Mucosa of descending colon (tissue), 3 donors: ENCODE data around the gene POMT1. TPM values are rescaled to one million over a fixed set of nuclear protein-coding genes. Genes with fewer than 3 reads are reported as not detected.

ENCODE experiments used
- ATAC-seq: fragments of 200-7000 bp; cut with Tn5 transposase; one replicate; pipeline ENCODE4 v1.9.1; 2020; ENCODE audit warnings: mild to moderate bottlenecking, moderate library complexity
- DNase-seq, 3 donors: peaks; one replicate each; pipeline ENCODE4 v3.0.0-alpha.2; 2020
- H3K36me3 ChIP-seq: fragments of 200-600 bp; one replicate; pipeline ENCODE4 v1.8.0; 2021; ENCODE audit warnings: low read depth, mild to moderate bottlenecking
- H3K4me1 ChIP-seq: fragments of 200-600 bp; one replicate; pipeline ENCODE4 v1.8.0; 2021; ENCODE audit warnings: low read depth, mild to moderate bottlenecking
- H3K4me3 ChIP-seq: fragments of 200-600 bp; one replicate; pipeline ENCODE4 v1.8.0; 2021; ENCODE audit warnings: mild to moderate bottlenecking
- H3K9me3 ChIP-seq: fragments of 200-600 bp; one replicate; pipeline ENCODE4 v1.8.0; 2021; ENCODE audit warnings: mild to moderate bottlenecking
- CTCF ChIP-seq: fragments of 200-600 bp; IDR thresholded peaks from one replicate; pipeline ENCODE4 v1.8.0; 2022; ENCODE audit warnings: antibody characterized with exemption, mild to moderate bottlenecking
- intact Hi-C, 2 donors: fragments of 100-400 bp; cut with DNase I in 1 of 2; cut with micrococcal nuclease in 1 of 2; formaldehyde crosslinking; loops; one replicate each; pipeline versions ENCODE4 v1.11.0 to v1.11.1; 2022; cut with DNase I, micrococcal nuclease
- total RNA-seq, 3 donors: library from RNA; stranded (reverse); fragmentation: NEBNext Ultra II Directional in 2 of 3; extraction: Animal tissue kit (Norgen Biotek cat#: 25700) in 2 of 3; gene quantifications; one replicate each; pipeline versions ENCODE4 v1.2.1 to v1.2.4, GENCODE V29; 2021 to 2023
- donor health status: DM: no; HTN: no; CAD: no; lungs with moderate emphysema.
- donor health status: DM: no; HTN: no; CAD: no.
- donor health status: DM: no; HTN: yes; CAD: no.

Gene POMT1
- total RNA-seq, 3 donors from 2014 or later, result 26.1 to 40.5 (median 35.4) TPM

- DNase-seq (no peak), ATAC-seq (no peak)
- intact Hi-C loops, result loop anchor here in 1 of 2 donors (10.0 kb wide), 1 partner anchor 131 kb away; no protein-coding TSS in a partner anchor
- peaks cover 47% of the 10 kb centered on the region for H3K36me3 ChIP-seq
- H3K4me3 ChIP-seq, result no peak overlapping the region
- TF ChIP-seq CTCF, result no peak
- no peaks in the 10 kb centered on the region for H3K9me3 ChIP-seq
- H3K4me1 ChIP-seq, result no peaks in the 10 kb centered on the region
These were observed 16.8 kb upstream of the POMT1 start for GRCh38 chr9:131485728-131486422.

- H3K4me1 ChIP-seq, result no peaks in the 10 kb centered on the region
- intact Hi-C loops, result loop anchor here in 1 of 2 donors (10.0 kb wide), 1 partner anchor 132 kb away; no protein-coding TSS in a partner anchor
- peaks cover 51% of the 10 kb centered on the region for H3K36me3 ChIP-seq
- DNase-seq (peak in 1 of 3 donors; percentile 28), ATAC-seq (no peak)
- no peak overlapping the region for H3K4me3 ChIP-seq
- TF ChIP-seq CTCF, result no peak
- no peaks in the 10 kb centered on the region for H3K9me3 ChIP-seq
These were observed 15.7 kb upstream of the POMT1 start for GRCh38 chr9:131487001-131487400.

- Histone ChIP-seq H3K36me3 (peaks cover 52% of the 10 kb centered on the region), H3K9me3 (no peaks in the 10 kb centered on the region), H3K4me1 (no peaks in the 10 kb centered on the region), H3K4me3 (no peak overlapping the region)
- ATAC-seq (no peak), DNase-seq (peak in 1 of 3 donors; percentile 40)
- TF ChIP-seq CTCF, result no peak
- intact Hi-C loops, result loop anchor here in 1 of 2 donors (10.0 kb wide), 1 partner anchor 133 kb away; no protein-coding TSS in a partner anchor
These were observed 15.1 kb upstream of the POMT1 start for GRCh38 chr9:131487621-131488031.

- Histone ChIP-seq H3K4me3 (no peak overlapping the region), H3K4me1 (no peaks in the 10 kb centered on the region), H3K36me3 (peaks cover 34% of the 10 kb centered on the region), H3K9me3 (no peaks in the 10 kb centered on the region)
- DNase-seq, result no peak
- ATAC-seq, result no peak
- TF ChIP-seq CTCF, result no peak
- intact Hi-C loops, result no loop called here
These were observed 12.2 kb upstream of the POMT1 start for GRCh38 chr9:131490514-131490913.

DNA sequence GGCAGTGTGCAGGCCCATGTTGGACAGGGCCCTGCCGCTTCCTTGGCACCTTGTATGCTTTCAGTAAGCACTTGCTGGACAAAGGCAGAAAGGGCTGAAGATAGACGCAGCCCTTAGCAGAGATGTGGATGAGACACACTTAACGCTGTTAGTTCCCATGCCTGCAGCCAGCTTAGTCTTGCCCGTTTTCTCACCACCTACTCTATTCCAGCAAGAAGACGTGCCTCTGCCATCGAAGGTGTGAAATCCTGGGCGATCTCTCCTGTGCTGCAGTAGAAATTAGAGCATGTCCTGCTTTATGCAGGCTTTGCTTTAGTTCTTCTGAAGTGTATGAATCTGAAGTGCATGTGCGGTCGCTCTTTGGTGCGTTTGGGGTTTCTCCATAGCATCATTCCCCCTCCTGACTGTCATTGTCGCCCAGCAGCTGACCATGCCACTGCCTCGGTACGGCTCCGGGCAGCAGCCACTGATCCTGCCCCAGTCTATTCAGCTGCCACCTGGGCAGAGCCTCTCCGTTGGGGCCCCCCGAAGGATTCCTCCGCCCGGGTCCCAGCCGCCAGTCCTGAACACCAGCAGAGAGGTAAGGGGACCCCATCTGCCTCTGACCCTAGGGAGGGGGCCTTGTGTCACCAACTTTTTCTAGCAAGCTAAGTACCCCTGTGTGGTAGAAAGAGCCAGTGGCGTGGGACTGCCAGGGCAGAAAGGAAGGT, 11.6 kb upstream of the POMT1 start:
- Histone ChIP-seq H3K4me3 (no peak overlapping the region), H3K4me1 (no peaks in the 10 kb centered on the region), H3K9me3 (no peaks in the 10 kb centered on the region), H3K36me3 (peaks cover 30% of the 10 kb centered on the region)
- ATAC-seq (no peak), DNase-seq (no peak)
- intact Hi-C loops, result no loop called here
- no peak for TF ChIP-seq CTCF
